HG02885 (cell line): Measurements from ENCODE around the gene GPHN.

Source experiments
- ATAC-seq: cut with Tn5 transposase; IDR thresholded peaks from one replicate; pipeline ENCODE4 v1.9.1; 2021; ENCODE audit warnings: mild to moderate bottlenecking; ENCODE audit not compliant: unreplicated experiment, poor library complexity

The GPHN gene

DNA sequence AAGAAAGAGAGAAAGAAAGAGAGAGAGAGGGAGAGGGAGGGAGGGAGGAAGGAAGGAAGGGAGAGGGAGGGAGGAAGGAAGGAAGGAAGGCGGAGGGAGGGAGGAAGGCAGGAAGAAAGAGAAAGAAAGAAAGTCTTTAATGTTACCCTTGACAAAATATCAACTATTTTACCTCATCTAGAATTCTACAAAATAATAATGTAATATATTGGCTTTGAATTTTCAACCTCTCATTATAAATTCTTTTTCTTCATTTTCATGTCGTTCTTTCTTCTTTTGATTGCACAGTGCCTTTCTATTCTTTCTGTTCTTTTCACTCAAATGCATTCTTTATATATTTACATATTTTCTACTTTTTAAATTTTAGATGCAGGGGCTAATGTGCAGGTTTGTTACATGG is 621.8 kb downstream of the GPHN start:
- no peak for ATAC-seq

DNA sequence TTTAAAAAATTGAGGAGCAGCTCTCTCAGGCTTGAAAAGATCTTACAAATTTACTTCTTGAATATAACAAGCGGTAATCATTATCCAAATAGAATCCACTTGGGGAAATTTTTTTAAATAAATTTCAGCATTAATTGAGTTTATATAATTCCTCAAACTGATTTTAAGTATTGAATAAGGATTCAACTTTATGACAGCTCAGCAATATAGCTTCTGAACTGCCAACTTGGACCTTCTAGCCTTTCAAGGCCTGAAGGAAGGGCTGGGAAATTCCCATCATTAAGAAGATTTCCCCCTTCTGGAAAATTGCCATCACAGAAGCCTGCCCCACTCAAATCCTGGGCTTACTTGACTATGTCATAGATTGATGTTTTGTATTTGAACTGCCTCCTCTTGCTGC is 623.7 kb downstream of the GPHN start:
- ATAC-seq, result no peak

DNA sequence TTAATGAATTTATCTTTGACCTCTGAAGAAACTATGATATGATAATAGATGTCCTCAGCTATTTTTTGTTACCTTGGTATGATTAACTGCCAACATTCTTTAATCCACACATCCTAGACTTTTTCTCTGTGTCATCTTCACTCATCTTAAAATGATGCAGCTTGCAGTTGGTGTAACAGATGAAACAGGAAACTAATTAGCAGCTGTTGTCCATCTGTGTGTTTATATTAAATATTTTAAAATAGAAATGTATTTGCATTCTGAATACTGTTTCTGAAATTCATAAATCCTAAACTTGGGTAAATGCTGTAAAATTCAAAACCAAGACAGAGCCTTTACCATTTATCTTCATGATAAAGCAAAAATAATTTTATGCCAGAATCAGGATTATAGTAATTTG is 625.2 kb downstream of the GPHN start:
- no peak for ATAC-seq

DNA sequence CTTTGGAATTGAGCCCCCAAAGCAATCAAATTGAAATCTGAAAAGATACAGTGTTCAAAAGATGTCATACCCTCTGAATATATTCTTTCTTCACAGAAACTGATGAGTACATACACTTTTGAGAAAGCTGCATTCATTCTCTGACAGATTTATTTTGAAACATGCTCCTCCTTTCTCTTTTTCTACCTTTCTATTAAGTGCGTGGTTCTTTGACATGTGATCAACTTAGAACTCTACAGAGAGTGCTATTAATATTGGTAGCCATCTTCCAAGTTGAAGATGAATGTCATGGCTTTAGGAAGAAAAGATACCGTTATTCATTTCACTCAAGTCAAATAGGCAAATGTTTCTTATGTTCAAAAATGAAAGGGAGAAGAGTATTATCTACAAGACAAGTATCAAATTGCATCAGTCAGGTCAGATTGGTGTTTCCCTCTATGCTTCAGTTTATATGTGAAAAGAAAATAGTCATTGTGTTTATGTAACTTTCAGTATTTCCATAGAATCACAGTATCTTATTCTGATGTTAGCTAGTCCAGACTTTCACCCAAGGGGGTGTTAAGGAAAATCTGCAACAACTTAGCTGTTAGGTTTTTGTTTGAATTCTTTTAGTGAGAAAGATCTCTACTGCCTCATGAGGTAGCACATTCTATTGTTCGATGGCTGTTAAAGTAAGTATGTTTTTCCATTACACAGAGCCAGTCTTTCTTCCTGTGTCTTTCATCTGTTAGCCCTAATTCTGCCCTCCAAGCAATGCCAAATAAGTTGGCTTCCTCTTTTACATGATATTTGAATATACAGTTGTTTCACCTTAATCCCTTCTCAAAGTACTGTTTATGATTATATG is 625.9 kb downstream of the GPHN start:
- no peak for ATAC-seq

DNA sequence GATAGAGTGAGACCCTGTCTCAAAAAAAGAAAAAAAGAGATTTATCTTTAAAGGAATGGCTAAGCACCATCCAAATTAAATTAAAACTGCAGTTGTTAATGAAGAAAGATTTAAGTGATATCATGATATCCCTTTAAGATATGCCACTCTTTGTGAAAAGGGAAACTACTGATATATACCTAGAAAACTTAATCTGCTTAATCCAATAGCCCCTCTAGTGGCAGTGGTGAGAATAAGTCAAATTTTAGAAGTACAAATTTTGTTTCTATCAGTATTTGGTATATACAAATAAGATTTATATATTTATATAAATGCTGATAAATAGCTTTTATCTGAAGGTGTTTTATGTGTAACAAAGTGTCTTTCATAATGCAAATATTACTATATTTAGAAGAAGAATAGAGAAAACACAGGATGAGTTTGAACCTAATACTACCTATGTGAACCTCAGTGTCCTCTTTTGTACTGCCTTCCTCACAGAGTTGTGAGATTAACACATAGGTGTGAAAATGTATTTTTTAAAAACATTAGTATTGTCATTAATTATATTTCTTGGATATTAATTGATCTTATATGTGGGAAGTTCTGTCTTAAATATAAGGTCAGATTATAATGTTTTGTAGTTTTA is 629.9 kb downstream of the GPHN start:
- ATAC-seq, result no peak

DNA sequence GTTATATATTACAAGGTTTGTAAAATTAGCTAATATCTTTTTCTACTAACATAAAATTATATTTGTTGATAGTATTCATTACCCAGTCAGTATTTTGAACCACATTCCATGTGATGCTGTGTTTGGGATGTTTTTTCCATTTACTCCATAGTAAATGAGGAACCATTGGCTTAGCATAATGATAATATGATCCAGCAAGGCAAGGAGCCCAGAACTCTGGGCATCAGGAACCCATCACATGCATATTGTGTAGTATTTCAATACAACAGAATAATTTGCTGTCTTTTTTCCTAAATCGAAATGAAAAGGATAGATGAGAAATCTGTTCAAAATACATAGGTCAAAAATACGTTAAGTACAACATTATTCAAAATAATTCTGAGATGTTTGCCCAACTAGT is 632.6 kb downstream of the GPHN start:
- no peak for ATAC-seq

DNA sequence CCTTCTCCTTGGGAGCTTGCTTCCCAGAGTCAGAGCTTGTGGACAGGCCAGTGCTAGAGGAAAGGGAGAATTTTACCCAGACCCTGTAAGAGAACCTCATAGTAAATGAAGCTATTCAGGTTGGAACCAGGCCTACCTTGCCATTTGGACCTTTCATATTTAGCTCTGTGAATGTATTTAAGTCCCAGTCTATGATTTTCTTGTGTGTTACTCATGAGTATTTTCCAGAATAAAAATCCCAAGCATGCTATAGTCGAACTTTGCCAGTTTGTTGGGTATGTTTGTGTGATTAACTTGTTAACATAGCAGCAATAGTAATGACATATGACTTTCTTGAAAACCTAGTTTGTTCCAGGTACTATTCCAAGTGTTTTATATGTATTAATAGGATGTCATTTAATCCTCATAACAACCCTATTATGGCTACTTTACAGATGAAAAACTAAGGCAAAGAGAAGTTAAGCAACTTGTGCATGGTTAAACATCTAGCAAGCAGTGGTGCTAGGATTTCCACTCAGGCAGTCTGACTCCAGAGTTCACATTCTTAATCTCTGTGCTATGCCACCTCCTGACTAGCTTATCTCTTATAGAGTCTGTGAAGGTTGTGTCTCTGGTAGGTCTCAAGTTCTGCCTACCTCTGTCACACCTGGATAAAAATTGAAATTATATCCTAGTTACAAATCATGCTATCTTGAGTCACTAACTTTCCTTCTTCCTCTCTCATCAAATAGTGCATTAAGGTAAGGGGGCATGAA is 633.4 kb downstream of the GPHN start:
- no peak for ATAC-seq

DNA sequence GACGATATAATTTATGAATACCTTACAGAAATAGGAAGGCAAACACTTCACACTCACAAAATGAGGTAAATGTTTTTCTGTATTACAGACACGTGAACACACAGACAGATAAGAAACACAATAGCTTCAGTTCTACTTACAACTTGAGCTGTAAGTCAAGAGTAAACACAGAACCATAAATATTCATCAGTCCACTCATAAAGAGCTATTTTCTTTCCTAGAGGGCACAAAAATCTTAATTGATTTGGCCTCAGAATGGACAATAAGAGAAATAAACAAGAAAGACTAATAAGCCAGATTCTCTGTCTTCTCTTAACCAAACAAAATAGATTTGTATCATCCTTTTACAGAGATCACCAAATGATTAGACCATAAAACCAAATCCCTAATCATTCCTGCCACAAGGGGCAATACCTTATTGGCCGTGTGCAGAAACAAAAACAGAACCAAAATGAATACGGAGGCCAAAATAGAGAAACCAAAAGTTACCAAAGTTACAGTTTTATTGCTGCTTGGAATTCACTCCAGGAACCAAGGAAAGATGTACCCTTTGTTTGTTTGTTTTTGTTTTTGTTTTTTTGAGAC is 643.2 kb downstream of the GPHN start:
- ATAC-seq, result no peak

DNA sequence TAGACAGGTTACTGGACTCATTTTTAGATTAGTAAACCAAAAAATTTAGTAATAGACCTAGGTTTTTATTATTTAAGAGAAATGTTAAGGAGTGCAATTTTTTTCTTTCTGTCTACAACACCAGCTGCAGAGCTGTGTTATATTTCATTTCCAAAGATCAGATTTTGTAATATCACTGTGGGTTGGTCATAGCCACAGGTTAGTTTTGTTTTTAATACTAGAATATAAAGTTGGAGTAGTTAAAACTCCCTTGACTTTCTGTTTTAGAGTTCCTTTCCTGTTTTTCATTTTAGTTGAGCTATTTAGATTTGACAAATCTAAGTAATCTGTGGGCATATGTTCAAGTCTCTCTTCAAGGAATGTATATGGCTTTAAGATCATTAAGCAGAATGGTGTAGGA is 650.6 kb downstream of the GPHN start:
- ATAC-seq, result no peak

DNA sequence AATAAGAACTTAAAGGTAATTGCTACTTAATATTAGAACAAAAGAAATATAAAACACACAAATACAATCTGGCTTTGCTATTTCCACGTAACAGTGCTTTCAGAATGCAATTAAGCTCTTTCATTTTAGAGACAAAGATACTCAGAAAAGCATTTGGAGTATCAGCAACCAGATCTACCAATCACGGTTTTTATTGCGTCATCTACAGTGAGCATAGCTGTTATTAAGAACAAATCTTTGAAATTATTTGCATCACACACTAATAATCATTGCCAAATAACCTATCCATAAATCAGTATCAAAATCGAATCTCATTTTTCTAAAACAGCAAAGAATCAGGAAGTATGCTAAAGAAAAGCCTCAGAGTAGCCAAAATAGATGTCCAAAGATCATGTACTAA is 654.4 kb downstream of the GPHN start:
- ATAC-seq, result no peak

DNA sequence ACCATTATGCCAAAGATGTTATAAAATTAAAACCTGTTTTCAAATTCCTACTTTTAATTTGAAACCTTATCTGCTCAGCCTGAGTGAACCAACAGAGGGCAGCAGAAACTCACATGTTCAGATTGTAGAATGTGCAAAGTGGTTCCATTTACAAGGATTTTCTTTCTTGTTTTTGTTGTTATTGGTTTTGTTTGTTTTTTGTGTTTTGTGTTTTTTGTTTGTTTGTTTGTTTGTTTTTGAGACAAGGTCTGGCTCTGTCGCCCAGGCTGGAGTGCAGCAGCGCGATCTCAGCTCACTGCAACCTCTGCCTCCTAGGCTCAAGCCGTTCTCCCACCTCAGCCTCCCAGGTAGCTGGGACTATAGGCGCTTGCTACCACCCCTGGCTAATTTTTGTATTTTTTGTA is 658.5 kb downstream of the GPHN start:
- ATAC-seq, result no peak

DNA sequence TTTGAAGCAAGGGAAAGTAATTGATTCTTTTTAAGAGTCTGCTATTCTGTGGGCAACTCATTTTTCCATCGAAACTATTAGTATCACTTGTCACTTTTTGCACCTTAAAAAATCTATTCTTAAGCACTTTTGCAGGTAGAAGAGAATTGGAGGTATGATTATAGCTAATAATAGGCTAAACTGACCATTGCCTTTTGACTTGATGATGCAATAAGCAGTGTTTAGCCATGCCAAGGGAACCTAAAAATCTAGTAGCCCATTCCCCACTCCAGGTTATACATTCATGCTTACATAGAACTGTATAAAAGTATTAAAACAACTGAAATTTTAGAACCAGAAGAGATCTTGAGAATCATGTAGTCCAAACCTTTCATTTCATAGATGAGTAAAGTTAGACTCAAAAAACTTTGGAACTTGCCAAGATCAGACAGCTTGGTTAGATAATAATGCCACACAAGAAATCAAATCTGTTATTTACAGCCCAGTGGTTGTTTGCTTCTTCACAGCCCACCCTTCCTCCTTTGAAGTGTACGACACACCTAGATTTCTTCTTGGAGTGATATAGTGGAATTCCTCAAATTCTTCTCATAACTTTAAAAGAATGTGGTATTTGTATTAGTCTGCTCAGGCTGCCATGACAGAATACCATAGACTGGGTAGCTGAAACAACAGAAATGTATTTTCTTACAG is 659.6 kb downstream of the GPHN start:
- ATAC-seq, result no peak

DNA sequence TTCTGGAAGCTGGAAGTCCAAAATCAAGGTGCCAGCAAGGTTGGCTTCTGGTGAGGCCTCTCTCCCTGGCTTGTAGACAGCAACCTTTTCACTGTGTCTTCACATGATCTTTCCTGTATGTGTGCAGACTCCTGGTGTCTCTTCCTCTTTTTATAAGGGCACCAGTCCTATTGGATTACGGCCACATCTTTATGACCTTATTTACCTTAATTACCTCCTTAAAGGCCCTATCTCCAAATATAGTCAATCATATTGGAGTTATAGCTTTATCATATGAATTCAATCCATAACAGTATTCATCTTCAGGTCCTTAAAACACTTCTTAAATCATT is 660.1 kb downstream of the GPHN start:
- ATAC-seq, result no peak

DNA sequence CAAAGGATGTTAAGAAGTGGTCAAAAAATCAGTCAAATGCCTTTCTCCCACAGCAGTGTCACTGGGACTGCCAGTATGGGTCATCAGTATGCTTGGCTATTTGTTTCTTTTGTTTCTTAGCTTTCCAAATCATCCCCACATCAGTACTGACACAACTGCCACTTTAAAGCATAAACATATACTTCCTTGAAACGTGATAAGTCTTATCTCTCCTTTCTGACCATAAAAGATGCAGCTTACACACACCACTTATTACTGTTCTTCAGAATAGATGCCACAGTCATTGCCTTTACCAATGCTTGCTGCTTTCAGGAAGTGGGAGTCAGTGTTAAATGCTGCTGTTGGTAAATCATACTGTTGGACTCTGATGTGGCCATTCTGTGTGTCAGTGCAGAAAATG is 662.7 kb downstream of the GPHN start:
- ATAC-seq, result no peak

DNA sequence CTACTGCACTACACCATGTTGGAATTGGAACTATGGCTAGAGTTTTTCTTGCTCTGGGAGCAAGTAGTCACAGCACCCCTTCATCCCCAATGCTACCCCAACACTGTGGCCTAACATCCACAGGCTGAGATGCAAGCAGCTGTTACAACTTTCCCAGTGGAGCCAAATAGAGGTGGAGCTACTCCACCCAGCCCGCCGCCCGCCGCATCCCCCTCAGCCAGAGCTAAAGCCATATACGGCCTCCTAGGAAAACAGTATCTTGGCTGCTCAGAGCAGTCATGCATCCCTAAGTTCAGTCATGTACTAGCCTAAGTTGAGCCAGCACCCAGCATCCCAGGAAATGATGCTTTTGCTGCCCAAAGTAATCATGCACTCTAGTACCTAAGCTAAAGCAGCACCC is 664.1 kb downstream of the GPHN start:
- no peak for ATAC-seq

DNA sequence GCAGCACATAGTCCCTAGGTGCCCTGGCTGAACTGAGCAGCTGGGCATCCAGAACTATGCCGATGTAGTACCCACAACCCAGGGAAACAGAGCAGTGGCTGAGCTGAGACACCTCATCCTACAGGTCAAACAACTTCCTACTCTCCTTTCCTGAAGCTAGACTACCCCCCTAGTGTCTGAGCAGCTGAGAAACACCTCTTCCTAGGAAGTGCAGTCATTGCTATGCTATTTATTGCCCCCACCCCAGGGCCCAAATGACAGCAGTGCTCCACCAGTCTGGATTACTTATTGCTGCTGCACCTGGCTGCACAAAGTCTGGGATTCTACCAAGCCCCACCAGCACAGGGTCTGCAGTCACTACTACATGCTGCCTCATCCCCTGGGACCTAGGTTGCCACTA is 664.6 kb downstream of the GPHN start:
- no peak for ATAC-seq

DNA sequence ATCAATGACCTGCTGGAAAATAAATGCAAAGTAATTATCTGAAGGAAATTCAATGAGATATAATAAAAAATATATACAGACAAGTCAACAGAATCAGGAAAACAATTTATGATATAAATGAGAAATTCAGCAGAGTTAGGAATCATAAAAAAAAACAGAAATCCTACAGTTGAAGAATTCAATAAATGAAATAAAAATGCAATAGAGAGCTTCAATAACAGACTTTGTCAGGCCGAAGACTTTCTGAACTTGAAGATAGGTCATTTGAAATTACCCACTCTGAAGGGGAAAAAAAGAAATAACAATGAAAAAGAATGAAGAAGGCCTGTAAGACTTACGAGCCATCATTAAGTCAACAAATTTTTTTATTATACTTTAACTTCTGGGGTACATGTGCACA is 665.8 kb downstream of the GPHN start:
- no peak for ATAC-seq

DNA sequence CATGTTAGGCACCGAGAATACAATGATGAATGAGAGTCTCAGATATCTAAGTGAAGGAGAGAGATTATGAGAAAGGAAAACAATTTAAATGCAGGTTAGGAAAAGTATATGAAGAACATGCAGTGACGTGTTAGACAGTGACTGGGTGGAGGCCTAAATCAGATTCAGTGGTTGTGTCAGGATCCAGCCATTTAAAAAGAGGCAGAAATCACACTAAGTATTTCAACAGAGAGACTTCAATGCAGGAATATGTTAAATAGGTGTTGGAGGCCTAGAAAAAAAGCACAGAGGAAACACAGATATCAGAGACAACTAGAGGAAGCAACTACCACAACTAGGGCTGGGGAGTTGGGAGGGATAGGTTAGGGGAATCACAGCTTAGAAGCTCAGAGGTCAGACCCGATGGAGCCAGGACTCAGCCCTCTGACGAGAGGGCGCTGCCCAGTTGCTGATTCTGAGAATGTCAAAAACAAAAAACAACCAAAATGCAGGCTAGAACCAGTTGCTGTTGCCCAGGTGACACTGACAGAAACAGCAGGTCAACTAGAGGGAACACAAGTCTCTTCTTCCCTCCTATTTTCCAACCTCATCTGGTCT is 678.3 kb downstream of the GPHN start:
- peak; percentile 18 for ATAC-seq

DNA sequence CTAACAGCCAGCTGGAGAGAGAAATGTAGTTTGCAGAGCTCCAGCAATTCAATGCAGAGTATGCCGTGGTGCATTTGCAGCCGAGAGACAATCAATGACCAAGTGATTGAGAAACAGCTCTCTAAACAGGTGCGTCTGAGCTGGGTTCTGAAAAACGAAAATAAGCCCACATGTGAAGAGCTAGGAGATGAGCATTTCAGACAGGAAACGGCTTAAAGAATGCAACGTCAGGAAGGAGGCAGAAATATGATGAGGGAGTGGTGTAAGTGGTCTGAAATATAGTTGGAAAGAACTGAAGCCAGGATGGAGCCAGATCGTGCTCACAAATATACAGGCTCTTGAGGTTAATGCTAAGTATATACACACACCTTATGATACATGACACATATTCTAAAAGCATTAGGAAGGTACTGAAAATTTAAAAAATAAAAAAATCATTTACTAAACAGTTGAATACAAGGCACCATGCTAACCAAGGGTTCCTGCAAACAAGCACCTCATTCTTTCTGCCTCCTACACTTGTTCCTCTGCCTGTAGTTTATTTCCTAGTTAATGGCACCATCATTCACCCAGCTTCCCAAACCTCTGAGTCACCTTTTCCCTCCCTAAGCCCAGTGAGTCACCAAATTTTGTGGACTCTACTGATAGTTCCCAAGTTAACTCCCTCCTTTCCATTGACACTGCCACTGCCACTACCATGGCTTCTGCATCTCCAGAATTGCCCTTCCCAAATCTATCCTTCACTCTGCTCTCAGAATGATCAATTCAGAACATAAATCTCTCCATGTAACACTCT is 679.0 kb downstream of the GPHN start:
- ATAC-seq, result peak; percentile 61
